Astrocyte of the hippocampus (primary cell): ENCODE measurements around the gene OAS2.

Source experiments
- DNase-seq: peaks from one replicate; pipeline ENCODE4 v3.0.0; 2011; ENCODE audit warnings: low read depth, low spot score

OAS2 gene

DNA sequence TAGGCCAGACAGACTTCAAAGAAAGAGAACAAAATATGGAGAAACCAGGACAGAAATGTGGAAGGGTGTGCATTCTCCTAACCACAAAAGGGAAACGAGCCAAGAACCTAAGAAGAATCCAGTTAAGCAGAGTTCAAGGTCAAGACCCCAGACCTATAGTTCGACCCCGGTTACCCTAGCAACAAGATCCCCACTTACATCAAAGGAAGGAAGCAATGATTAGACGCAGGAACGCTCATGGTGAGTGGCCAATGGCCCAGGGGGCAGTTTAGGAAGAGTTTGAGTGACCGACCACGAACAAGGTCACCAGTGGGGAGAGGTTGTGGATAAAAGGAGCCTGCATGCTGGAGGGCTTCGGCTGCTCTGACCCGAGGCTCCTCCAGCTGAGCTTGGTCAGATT lies 36.2 kb downstream of the OAS2 start:
- DNase-seq: no peak

DNA sequence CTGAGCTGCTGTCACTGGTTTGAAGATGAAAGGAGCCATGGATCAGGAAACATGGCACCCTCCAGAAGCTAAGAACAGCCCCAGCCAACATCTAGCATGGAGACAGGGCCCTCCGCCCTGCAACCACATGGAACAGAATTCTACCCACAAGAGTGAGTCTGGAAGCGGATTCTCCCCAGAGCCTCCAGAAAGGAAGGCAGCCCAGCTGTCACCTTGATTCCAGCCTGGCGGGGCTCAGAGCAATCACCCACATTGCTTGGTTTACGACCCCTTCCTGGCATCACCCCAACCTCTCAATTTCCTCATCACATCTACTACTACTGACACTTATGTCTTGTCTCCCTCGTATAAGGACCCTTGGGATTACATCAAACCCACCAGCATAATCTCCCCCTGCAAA lies 38.5 kb downstream of the OAS2 start:
- no peak for DNase-seq

DNA sequence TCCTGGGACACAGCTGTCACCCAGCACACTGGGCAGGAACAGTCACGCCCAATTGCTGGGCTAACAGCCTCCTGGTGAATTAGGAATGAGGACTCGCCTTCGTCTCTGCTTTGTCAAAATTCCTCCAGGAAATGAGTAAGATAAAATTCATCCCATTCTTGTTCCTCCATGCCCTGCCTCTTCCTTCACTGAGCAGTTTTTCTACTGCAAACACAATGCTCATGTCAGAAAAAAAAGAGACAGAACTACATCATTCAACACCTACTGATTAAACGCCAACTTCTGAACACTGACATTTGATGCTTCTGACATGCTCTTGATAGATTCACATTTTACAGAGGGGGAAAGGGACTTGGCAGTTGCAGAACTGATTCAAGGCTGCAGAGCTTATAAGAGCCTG lies 40.7 kb downstream of the OAS2 start:
- peak; percentile 22 for DNase-seq

DNA sequence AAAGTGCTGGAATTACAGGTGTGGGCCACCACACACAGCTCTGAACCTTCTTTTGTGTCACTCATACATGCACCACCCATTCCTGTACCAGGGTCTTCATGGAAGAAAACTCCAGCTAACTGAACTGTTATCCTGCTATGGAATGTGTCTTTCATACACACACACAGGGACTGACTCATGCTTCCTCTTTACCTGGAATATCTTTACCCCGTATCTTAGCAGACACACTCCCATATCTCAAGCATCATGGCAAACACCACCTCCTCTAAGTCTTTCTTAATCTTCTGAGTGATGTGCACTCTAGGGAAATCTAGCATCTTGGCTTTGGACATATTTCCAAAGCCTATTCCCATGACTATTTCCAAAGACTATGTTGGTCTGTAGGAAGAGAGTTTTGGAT lies 43.2 kb downstream of the OAS2 start:
- DNase-seq: no peak

DNA sequence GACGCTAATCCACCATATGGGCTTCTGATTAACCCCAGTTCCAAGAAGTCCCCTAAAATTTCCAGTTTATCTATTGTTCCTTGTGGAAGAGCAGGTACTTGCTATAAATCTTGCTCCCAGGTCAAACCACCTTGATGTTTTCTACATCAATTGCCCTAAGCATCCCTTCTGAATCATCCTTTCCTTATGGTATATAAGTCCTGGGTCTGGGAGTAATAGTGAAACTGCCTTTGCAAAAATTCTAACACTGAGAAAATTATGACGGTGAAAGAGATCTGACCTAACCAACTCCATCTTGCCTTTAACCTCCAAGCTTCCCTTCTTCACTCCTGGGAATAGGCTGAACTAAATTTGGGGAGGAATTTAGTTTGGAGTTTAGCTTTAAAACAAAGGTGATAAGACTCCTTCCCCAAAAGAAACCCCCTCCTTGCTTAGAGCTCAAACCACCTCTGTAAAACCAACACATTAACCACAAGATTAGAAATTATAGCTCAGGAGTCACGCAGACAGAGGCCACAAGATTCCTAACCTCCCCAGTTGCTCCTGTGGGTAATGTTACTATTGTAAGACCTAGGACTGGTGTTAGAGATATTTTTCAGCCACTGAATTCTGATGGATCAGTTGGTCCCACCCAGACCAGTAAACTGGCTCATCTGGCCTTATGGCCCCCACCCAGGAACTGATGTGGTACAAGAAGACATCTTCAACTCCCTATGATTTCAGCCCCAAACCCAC lies 44.4 kb downstream of the OAS2 start:
- DNase-seq: no peak

DNA sequence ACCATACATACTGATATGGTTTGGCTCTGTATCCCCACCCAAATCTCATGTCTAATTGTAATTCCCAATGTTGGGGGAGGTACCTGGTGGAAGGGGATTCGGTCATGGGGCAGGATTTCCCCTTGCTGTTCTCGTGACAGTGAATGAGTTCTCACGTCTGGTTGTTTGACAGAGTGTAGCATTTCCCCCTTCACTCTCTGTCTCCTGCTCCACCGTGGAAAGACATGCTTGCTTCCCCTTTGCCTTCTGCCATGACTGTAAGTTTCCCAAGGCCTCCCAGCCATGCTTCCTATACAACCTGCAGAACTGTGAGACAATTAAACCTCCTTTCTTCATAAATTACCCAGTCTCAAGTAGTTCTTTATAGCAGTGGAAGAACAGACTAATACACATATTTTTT lies 49.4 kb downstream of the OAS2 start:
- no peak for DNase-seq

DNA sequence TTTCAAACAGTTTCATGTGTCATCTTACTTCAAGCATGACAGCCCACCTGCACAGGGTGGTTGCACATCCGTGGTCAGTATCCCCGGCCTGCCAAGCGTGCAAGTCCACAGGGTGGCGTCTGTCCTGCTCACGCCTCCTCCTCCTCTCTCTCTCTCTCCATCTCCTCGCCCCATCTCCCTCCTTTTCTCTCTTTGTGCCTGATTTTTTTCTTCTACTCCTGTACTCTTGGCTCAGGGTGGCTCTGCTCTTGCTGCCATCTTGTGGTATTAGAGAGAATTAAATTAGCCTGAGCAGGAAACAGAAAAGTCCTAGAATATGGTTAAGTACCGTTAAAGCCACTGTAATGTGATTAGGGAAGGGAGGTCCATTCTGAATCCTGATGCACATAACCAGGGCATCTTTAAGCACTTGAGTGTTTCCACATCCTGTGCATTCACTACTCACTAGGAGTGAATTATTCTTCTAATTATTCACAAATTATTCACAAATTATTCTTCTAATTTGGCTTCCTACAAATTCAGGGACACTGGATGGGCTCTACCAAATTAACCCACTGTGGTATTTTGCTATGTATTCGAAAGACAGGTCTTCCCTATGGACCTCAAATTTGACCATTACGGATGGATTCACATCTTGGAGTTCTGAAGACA lies 52.7 kb downstream of the OAS2 start:
- DNase-seq: peak; percentile 77

DNA sequence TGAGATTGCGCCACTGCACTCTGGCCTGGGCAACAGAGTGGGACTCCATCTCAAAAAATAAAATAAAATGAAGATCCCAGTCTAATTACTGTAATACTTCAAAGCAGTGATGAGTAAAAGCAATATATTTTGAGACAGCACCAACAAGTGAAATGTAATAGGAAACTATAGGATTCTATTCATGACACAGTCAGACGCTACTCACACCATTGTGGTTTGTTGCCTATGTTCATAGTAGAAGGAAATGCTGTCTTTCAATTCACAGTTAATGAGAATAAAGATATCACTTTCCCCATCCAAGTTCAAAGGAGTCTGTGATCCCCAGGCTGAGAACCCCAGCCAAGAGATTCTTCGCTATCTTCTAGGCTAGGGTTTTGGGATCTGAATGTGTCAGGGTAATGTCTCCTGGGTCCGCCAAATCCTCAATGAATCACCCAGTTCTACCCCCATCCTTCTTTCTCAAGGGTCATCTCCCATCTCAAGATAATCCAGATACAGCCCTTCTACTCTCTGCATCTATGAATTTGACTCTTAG lies 61.7 kb downstream of the OAS2 start:
- DNase-seq: no peak

DNA sequence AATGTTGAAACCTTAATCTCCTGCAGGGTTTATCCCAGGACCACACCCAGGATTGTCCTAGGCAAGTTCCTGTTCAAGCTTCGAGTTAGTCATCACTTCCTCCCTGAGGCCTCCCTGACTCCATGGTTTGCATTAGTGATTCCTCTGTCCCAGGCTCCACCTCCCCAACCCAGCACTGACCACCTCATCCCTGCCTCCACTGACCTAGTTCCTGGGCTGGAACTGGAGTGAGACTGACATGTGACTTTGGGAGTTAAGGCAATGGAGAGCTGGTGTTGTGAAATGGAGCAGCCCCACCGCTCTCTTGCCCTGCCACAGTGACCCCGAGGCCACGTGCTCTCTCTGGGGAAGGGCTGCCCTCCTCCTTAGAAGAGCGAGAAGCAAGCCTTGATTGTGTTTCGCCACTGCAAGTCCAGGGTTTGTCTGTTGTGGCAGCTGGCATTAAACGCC lies 62.4 kb downstream of the OAS2 start:
- DNase-seq: no peak

DNA sequence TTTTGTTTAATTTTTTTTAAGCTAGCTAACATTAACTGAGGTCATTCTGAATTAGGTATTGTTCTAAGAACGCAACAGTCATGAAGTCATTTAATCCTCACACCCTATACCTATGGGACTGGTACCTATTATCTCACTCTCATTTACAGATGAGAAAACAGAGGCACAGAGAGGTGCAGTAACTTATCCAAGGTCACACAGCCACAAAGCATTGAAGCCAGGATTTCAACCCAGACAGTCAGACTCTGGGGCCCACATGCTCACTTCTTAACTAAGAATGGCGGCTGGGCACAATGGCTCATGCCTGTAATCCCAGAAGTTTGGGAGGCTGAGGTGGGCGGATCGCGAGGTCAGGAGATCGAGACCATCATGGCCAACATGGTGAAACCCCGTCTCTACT lies 63.2 kb downstream of the OAS2 start:
- DNase-seq: no peak

DNA sequence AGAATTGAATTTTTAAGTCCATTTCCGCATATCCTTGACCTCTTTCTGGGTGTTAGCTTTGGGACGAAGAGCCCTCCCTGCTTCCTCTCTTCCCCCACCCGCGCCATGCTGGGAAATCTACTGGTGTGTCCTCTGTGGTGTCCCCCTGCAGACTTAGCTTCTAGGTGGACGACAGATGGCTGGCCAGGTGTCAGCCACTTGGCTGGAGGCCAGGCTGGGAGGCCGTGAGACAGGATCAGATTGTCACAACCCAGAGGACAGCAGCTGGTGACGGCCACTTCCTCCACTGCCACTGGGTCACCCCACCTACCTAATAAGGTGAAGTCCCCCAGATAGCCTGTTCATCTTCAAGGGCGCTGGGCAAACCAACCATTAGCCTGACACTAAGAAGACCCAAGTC lies 64.9 kb downstream of the OAS2 start:
- DNase-seq: no peak

DNA sequence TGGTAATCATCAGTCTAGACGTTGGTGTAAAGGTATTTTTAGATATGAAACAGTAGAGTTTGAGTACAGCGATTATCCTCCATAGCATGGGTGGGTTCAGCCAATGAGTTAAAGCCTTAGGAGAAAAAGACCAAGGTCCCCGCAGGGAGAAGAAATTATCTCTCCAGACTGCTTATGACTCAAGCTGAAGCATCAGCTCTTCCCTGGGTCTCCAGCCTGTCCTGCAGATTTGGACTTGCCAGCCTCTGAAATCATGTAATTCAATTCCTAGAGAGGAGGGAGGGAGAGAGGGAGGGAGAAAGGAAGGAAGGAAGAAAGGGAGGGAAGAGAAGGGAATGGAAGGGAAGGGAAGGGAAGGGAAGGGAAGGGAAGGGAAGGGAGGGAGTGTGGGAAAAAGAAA lies 66.2 kb downstream of the OAS2 start:
- no peak for DNase-seq

DNA sequence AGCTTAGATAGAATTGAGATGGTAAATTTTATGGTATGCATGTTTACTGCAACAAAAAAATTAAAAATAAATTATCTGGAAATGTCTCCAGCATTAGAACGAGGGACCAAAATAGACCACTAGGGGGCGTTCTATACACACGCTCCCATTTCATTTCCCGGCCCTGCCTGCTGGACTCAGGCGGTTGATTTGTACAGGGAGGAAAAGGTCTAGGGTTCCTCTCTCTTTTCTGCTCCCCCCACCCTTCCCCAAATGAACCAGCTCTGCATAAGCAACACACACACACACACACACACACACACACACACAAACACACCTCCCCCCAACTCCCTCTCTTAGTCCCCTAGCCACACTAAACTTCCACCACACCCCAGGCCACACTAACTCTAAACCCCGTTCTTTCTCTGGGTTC lies 70.4 kb downstream of the OAS2 start:
- peak; percentile 79 for DNase-seq

DNA sequence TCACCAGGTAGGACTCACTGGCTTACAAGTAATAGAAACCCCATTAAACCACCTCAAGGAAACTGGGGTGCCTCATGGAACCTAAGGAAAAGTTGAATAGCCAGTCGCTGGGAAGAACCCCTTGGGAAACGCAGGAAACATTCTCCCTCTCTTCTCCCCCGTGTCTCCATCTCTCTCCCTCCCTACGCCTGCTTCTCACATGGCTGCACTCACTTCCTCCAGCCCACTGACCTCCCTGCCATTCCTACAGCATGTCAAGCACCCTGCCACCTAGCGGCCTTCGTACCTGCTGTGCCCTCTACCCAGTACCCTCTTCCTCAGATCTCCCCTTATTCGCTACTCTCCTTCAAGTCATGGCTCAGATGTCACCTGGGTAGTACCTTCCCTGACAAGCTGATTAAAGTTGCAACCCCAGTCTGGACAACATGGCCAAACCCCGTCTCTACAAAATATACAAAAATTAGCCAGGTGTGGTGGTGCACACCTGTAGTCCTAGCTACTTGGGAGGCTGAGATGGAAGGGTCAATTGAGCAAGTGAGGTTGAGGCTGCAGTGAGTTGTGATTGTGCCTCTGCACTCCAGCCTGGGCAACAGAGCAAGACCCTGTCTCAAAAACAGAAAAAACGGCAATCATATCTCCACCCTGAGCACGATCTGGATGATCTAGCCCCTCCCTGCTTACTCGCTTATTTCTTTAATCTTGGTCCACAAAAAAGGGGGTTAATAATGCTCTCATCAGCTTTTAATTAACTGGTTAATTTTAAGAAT lies 71.8 kb downstream of the OAS2 start:
- DNase-seq: peak; percentile 31

DNA sequence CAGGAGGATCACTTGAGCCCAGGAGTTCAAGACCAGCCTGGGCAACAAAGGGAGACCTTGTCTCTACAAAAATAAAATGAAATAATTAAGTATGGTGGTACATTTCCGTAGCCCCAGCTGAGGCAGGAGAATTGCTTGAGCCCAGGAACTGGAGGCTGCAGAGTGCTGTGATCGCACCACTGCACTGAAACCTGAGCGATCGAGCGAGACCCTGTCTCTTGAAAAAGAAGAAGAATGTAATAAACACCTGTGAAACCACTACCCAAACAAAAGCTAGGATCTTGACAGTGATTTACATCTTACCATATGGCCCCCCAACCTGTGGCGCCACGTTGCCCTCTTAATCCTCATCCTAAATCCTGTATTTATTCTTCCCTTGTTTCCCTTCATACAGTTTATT lies 72.5 kb downstream of the OAS2 start:
- no peak for DNase-seq

DNA sequence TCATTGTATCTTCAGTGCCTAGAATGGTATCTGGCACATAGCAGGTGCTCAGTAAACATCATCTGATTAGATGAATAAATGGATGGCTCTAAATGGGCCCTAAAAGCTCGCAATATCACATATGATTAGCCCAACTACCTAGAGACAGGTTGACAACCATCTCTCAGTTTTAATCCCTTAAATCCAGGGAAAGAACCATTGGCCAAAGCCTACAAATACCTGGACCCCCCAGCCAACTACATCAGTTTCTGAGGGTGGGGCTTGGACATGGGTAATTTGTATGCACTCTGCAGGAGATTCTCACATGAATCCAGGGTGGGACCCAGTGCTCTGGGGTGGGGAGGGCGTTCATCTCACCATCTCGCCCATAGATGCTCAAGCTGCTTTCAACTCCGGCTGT lies 73.4 kb downstream of the OAS2 start:
- no peak for DNase-seq

DNA sequence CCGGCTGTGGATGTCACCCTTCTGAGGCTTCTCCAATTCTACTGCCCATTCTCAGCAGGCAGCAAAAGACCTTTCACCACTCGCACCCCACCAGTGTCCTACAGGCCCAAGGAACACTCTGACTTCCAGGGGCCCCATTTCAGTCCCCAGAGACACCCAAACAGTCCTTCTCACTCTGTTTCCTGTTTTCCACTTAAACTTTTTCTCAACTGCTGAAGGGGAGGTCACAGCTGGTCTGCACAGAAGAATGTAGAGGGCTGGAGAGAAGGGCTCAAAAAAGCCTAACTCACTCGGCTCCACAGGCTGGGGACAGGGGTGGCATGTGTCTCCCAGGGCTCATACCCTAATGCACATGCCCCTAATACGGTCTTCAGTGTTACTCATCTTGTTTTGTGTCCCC lies 74.0 kb downstream of the OAS2 start:
- no peak for DNase-seq

DNA sequence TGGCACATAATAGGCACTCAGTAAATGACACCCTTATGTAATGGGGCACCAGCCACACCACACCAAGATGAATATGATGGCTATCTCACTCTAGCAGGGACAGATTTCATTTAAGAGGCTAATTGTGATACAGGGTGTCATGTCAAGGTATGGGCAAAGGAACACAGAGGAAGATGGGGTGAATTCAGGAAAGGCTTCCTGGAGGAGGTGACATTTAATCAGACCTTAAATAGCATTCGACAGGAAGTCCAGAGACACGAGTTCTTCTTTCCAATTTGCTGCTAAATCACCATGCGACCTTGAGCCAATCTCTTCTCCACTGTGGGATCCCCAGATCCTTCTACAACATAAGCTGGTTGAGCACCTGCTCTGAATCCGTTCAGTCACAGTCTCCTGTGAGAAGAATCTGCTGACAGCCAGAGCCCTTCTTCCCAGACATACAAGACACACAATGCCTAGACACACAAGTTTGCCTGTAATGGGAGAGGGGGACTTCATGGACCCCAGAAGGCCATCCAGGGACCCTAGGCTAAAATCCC lies 76.7 kb downstream of the OAS2 start:
- DNase-seq: no peak

DNA sequence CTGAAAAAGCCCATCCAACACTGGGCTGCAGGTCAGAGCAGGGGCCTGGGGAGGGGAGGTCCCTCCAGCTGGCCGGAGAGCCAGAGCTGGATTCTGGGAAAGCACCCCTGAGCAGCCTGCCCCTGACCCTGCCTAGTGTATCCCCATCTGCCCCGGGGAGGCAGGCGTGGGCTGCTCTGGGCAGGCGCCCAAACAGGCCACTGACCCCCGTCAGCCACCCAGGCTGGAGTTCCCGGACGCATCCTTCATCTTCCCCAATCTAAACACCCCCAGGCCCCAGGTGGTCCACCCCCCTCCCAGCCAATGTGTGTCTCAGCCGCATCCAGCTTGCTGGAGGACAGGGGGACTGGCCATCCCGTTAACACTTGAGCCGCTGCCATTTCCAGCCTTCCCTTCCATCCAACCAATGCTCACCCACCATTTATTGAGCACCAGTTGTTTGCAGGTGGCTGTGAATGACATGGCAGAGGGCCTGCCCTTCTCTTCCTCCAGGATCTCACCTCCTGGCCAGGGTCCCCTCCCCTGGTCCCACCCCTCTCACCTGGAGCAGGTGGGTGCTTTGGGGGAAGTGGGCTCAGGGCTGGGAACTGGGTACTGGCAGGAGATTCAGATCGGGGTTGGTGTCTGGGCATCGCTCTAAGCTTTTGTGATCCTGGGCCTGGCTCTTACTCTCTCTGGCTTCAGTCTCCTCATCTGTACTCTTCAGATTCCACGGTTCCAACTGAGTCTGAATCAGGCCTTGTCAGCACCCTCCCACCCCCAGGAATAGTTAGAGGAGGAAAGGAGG lies 77.5 kb downstream of the OAS2 start:
- DNase-seq: no peak

DNA sequence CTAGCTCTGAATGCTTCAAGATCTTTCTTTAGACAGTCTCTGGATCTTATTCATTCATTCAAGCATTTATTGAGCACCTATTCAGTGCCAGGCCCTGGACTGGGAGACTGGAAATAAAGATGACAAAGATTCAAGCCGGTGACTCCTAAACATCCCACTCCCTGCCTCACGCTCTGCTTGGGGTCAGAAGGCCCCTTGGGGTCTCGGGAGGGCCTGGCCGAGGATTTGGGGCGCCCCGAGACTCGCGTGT lies 78.0 kb downstream of the OAS2 start:
- DNase-seq: no peak

DNA sequence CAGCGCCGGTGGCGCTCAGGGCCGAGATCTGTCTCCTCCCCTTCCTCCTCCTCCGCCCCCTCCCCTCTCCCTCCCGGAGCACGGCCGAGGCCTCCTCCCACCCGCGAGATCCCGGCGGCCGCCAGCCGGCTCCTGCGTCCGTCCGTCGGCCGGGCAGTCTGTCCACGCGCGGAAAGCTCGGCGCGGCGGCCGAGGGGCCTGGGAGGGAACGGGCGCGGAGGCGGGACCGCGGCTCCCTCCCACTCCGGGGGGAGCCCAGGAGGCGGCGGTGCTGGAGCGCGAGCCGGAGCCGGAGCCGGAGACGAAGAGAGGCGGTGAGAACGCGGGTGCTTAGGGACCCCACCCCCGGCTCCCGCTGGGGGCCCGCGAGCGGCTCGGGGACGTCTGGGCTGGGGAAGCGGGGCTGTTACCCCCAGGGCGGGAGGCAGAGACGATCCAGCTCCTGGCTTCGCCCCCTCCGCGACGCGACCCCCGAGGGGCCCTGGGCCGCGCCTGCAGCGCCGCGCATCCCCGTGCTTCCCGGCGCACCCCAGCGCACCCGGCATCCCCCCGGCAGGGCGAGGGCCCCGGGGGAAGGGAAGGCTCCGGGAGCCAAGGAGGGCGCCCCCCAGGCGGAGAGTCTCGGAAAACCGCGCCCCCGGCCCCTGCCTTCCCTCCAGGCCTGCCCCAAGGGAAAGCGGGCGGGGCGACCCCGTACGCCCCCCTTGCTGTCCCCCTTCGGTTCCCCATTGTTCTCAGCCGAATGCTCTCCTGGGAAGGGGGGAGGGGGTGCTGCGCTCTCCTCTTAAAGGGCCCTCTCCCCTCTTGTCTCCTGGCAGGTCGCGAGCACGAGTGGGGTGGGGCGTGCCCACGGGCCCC lies 78.5 kb downstream of the OAS2 start, which contains the start of gene DTX1:
Gene DTX1 (plus strand): TSS at position 100 of the 858 bp plus-strand sequence. CDS start 1,463 bp downstream, outside the sequence.
- peak; percentile 47 for DNase-seq
